GM18517 (cell line): ENCODE data around the gene ZNF428.

Experiments used
- ATAC-seq: cut with Tn5 transposase; IDR thresholded peaks from one replicate; pipeline ENCODE4 v1.9.1; 2021; ENCODE audit warnings: mild to moderate bottlenecking, moderate library complexity; ENCODE audit not compliant: unreplicated experiment

Gene ZNF428

DNA sequence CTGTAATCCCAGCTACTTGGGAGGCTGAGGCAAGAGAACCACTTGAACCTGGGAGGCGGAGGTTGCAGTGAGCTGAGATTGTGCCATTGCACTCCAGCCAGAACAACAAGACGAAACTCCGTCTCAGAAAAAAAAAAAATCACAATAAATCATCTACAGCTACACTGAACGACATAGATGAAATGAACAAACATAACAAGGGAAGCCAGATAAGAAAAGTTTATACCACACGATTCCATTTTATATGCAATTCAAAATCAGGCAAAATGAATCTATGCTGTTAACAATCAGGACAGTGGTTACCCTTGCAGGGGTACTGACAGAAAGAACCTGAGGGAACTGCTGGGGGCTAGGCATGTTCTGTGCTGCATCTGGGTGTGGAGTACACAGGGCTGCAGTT is 49.8 kb downstream of the ZNF428 start:
- ATAC-seq, result no peak

DNA sequence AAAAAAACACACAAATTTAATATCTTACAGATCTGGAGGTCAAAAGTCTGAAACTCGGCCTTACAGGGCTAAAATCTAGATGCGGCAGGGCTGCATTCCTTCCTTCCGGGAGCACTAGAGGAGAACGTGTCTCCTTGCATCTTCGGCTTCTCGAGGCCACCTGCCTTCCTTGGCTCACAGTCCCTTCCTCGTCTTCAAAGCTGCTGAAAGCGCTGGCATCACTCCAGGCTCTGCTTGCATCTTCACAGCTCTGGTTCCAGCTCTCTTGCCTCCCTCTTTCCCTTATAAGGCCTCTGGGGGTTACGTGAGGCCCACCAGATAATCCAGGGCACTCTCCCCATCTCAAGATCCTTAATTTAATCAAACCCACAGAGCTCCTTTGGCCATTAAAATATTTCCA is 54.6 kb downstream of the ZNF428 start:
- ATAC-seq, result no peak

DNA sequence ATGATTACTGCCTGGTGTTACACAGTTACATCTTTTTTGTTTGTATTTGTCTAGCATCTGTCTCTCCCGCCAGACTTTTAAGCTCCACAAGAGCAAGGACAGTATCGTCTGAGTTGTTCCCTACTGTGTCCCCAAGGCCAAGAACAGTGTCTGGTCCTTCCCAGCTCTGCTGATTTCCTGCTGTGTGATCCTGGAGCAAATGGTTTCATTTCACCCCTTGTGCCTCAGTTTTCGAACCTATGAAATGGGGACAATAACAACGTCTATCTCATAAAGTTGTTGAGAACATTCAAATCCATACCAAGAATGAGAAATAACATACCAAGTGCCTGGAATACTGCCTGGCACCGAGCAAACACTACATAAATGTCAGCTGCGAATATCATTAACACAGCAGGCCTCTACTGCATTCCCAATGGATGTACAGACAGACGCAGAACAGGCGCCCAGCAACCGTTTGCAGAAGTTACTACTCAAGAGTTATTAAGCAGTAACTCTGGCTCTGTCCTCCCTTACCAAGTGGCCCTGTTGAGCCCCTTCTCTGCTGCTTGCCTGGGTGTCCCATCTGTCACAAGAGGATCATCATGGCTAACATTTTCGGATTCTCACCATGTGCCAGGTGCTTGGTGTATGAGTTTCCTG is 55.5 kb downstream of the ZNF428 start:
- ATAC-seq, result no peak

DNA sequence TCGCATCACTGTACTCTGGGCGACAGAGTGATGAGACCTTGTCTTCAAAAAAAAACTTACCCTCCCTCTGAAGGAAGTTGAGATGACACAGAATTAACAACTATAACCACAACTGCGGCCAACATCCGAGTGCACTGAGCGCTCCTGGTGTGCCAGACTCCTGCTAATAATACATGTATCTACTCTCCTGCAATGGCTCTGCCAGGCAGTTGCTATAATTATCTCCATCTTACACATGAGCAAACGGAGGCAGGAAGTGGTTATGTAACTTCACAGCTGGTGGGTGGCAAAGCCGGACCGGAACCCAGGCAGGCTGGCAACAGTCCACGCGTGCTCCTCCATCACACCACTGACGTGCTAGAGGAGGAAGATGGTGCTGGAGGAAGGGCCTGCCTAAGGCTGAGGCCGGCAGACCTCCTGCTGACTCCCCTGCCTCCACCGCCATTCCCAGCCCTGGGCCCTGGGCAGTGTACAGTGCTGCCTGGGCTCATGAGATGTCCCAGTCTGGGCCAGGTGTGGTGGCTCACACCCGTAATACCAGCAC is 56.7 kb downstream of the ZNF428 start:
- ATAC-seq, result no peak

DNA sequence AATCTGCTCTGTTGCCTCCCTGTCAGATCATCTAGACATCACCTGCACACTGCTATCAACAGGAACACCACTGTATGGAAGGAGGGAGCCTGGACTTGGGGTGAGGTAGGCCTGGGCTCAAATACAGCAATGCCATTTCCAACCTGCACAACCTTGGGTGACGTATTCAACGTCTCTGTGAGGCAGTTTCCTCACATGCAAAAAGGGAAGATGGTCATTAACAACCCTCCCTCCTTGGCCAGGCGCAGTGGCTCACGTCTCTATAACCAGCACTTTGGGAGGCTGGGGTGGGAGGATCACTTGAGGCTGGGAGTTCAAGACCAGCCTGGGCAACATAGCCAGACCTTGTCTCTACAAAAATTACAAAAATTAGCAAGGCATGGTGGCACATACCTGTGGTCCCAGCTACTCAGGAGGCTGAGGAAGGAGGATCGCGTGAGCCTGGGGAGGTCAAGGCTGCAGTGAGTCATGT is 57.2 kb downstream of the ZNF428 start:
- no peak for ATAC-seq

DNA sequence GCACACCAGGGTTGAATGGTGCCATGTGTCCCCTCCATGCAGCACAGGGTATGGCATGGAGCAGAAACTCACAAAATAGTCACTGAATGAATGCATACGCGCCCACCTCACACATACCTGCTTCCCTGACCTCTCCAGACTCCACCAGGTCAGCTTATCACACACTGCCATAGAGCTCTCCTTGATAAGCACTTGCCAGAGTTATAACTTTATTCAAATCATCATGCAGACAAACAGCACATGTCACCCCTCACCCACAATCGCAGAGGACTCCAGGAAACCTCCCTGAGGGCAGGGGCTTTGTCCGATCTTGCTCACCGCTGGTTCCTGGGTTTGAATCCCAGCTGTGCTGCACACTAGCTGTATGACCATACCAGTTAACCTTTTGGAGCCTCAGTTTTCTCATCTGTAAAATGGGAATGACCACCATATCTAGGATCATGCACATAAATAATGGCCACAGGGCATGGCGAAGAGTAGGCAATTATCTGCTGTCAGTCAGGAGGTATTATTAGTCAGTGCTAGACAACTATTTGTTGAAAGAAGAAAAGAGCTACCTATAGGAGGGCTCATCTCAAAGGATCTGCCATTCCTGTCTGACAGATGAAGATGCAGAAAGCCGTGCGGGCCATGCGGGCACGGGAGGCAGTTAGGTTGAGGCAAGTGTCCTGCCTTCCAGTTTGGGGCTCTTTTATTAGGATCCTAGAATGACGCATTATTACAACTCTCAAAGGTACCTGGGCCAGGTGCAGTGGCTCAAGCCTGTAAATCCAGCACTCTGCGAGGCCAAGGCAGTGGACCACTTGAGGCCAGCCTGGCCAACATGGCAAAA is 58.1 kb downstream of the ZNF428 start:
- ATAC-seq, result no peak

DNA sequence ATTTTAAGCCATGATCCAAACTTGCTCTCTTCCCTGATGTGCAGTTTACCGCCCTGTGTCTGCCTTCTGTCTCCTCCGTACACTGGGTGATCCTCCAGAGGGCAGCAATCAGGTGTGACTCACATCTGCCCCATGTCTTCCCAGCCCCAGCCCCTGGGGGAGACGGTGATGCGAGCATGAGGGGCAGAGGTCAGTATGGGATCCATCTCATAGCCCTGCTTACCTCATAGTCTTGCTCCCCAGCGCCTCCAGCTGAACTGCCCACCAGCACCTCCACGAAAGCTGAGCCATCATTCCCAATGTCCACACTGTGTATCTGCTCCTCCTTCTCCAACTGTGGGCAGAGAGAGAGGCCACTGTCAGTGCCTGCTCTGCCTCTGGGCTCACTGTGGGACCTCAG is 58.7 kb downstream of the ZNF428 start:
- no peak for ATAC-seq
